B cell (primary cell): ENCODE measurements around the gene HERPUD1. TPM values are rescaled to one million over a fixed set of nuclear protein-coding genes. Genes with fewer than 3 reads are reported as not detected.
A peak's percentile ranks its signal among the peaks of the same experiment; 100 is the strongest.

ENCODE experiments used
- ATAC-seq: fragments of 200-7000 bp; cut with Tn5 transposase; one replicate; pipeline ENCODE4 v1.10.0; 2021; ENCODE audit warnings: low read depth, mild to moderate bottlenecking, moderate number of reproducible peaks, moderate library complexity
- CTCF ChIA-PET: fragments of 350-600 bp; sonication (Branson Sonifier 250); formaldehyde crosslinking; loops from one replicate; lab custom pipeline; 2021; ENCODE audit warnings: antibody characterized with exemption, inconsistent platforms; lab: Charles Lee
- POLR2A ChIA-PET: fragments of 350-600 bp; sonication (Branson Sonifier 250); formaldehyde crosslinking; loops from one replicate; lab custom pipeline; 2021; ENCODE audit warnings: antibody characterized with exemption; lab: Charles Lee
- DNase-seq: peaks from one replicate; pipeline ENCODE4 v3.0.0; 2013
- H2AFZ ChIP-seq: 2 replicates; pipeline ENCODE4 v1.6.1; 2012; ENCODE audit warnings: mild to moderate bottlenecking, low read depth, low read length; ENCODE audit not compliant: insufficient read depth, poor library complexity, severe bottlenecking
- H3K27ac ChIP-seq, 2 donors: 1 replicate in 1 of 2; 2 replicates in 1 of 2; pipeline ENCODE4 v1.5.1; 2012 to 2013; ENCODE audit warnings: low read length in 2 of 2, mild to moderate bottlenecking in 2 of 2, moderate library complexity in 1 of 2
- H3K27me3 ChIP-seq, 4 experiments: fragments of 200-600 bp in 1 of 4; sonication (generic) in 1 of 4; replicated peaks in 1 of 4; 1 replicate in 2 of 4; 2 replicates in 2 of 4; pipeline versions ENCODE4 v1.6.1 to v1.7.0; 2013 to 2016; ENCODE audit warnings: low read length in 3 of 4, mild to moderate bottlenecking in 2 of 4, mixed read lengths in 1 of 4, moderate library complexity in 1 of 4; ENCODE audit not compliant: insufficient read depth in 4 of 4, control insufficient read depth in 3 of 4; ENCODE audit errors: control extremely low read depth in 1 of 4
- H3K36me3 ChIP-seq, 2 experiments: replicated peaks in 1 of 2; 1 replicate in 1 of 2; 2 replicates in 1 of 2; pipeline versions ENCODE4 v1.6.1 to v1.7.1; 2013; ENCODE audit warnings: low read length in 1 of 2; ENCODE audit not compliant: insufficient read depth in 2 of 2, control insufficient read depth in 1 of 2; ENCODE audit errors: control extremely low read depth in 1 of 2, extremely low read depth in 1 of 2
- H3K4me1 ChIP-seq, 2 donors: fragments of 200-600 bp in 1 of 2; sonication (generic) in 1 of 2; 1 replicate in 1 of 2; 2 replicates in 1 of 2; pipeline versions ENCODE4 v1.5.1 to v1.6.1; 2013 to 2017; ENCODE audit warnings: low read length in 2 of 2; ENCODE audit not compliant: control insufficient read depth in 2 of 2, insufficient read depth in 2 of 2
- H3K4me2 ChIP-seq: replicated peaks from 2 replicates; pipeline ENCODE3; 2012; ENCODE audit warnings: mild to moderate bottlenecking, low read depth, low read length; ENCODE audit not compliant: poor library complexity, severe bottlenecking
- H3K4me3 ChIP-seq, 5 experiments: fragments of 200-600 bp in 1 of 5; sonication (generic) in 1 of 5; 1 replicate in 3 of 5; 2 replicates in 2 of 5; pipeline versions ENCODE4 v1.5.1 to v1.7.0; 2011 to 2016; ENCODE audit warnings: low read length in 4 of 5, mild to moderate bottlenecking in 4 of 5, low read depth in 2 of 5, control low read depth in 1 of 5, moderate library complexity in 1 of 5; ENCODE audit not compliant: insufficient read depth in 1 of 5; ENCODE audit errors: control extremely low read depth in 1 of 5, extremely low read depth in 1 of 5
- H3K79me2 ChIP-seq: fragments of 200-600 bp; sonication (generic); one replicate; pipeline ENCODE4 v1.6.0; 2016; ENCODE audit warnings: low read length; ENCODE audit not compliant: control insufficient read depth, insufficient read depth
- H3K9ac ChIP-seq: fragments of 200-600 bp; sonication (generic); 2 replicates; pipeline ENCODE4 v1.6.1; 2017; ENCODE audit warnings: mild to moderate bottlenecking, low read length, moderate library complexity
- H3K9me3 ChIP-seq, 3 donors: one replicate each; pipeline versions ENCODE4 v1.6.1 to v1.7.1; 2013; ENCODE audit warnings: low read length in 2 of 3; ENCODE audit not compliant: control insufficient read depth in 2 of 3, insufficient read depth in 1 of 3; ENCODE audit errors: control extremely low read depth in 1 of 3
- H4K20me1 ChIP-seq: 2 replicates; pipeline ENCODE4 v1.6.0; 2012; ENCODE audit warnings: mild to moderate bottlenecking, low read length; ENCODE audit not compliant: insufficient read depth, control insufficient read depth, poor library complexity, severe bottlenecking
- H3K27ac Mint-ChIP-seq: one replicate; pipeline ENCODE4 v1.8.0; 2021; ENCODE audit warnings: mixed read lengths
- H3K27me3 Mint-ChIP-seq: one replicate; pipeline ENCODE4 v1.8.0; 2021; ENCODE audit warnings: mixed read lengths
- H3K4me1 Mint-ChIP-seq: one replicate; pipeline ENCODE4 v1.8.0; 2021; ENCODE audit warnings: mixed read lengths
- H3K4me3 Mint-ChIP-seq: one replicate; pipeline ENCODE4 v1.8.0; 2021; ENCODE audit warnings: mixed read lengths
- H3K9me3 Mint-ChIP-seq: one replicate; pipeline ENCODE4 v1.8.0; 2022; ENCODE audit warnings: mixed read lengths; ENCODE audit not compliant: insufficient read depth
- CTCF ChIP-seq: fragments of 200-600 bp; IDR thresholded peaks from one replicate; pipeline ENCODE4 v1.8.0; 2022; ENCODE audit warnings: antibody characterized with exemption, mild to moderate bottlenecking
- EZH2 ChIP-seq: IDR thresholded peaks from 2 replicates; pipeline ENCODE4 v1.6.1; 2012; ENCODE audit warnings: borderline replicate concordance, low read depth, mild to moderate bottlenecking, moderate library complexity, low read length; ENCODE audit not compliant: insufficient read depth, poor library complexity, severe bottlenecking
- WGBS: methylation state at CpG from one replicate; pipeline ENCODE4 v1.1.5; 2013; ENCODE audit warnings: missing lambda C conversion rate; ENCODE audit not compliant: insufficient coverage; 5-methylcytosine and 5-hydroxymethylcytosine counted together
- intact Hi-C: fragments of 100-400 bp; cut with micrococcal nuclease; formaldehyde crosslinking; loops from one replicate; pipeline ENCODE4 v1.10.0; 2022
- polyA plus RNA-seq: library from polyadenylated mRNA; depleted of rRNA; stranded (reverse); fragments of >200 nt; gene quantifications from 2 replicates; pipeline ENCODE4 v1.2.3, GENCODE V29; 2012
- total RNA-seq, 2 donors: library from RNA; stranded (reverse); fragments of 120-200 nt in 1 of 2; gene quantifications; 1 replicate in 1 of 2; 2 replicates in 1 of 2; pipeline versions ENCODE4 v1.2.3 to v1.2.4, GENCODE V29; 2013 to 2022

The HERPUD1 gene
- total and polyA plus RNA-seq, 2 donors (not counting 1 experiment from before 2014, with no cell fraction given) = 273 to 1,041 TPM

GRCh38 chr16:56970934-56971767 is 39.2 kb downstream of the HERPUD1 start:
- peak overlapping the region; percentile 39 to 57 for H3K27ac ChIP-seq
- H3K4me3 Mint-ChIP-seq = peak overlapping the region; percentile 82
- H2AFZ ChIP-seq = peak overlapping the region; percentile 23

More at GRCh38 chr16:56970934-56971767, 39.2 kb downstream of the HERPUD1 start:
- DNase-seq (peak; percentile 87), ATAC-seq (peak; percentile 92)
- Histone ChIP-seq H4K20me1 (no peaks in the 10 kb centered on the region), H3K4me1 (peaks cover 55 to 62% of the 10 kb centered on the region in 2 donors), H3K36me3 (no peaks in the 10 kb centered on the region), H3K4me3 (no peak overlapping the region), H3K79me2 (no peaks in the 10 kb centered on the region), H3K27me3 (no peaks in the 10 kb centered on the region), H3K4me2 (peak overlapping the region; percentile 56), H3K9me3 (no peaks in the 10 kb centered on the region), H3K9ac (peak overlapping the region; percentile 27)
- Mint-ChIP-seq H3K27me3 (no peaks in the 10 kb centered on the region), H3K9me3 (no peaks in the 10 kb centered on the region), H3K4me1 (peaks cover 60% of the 10 kb centered on the region), H3K27ac (peak overlapping the region; percentile 97)
- 26% methylated on average over 8 of the region's 8 CpGs for WGBS
- ChIA-PET POLR2A (interaction anchor here (0.8 to 3.5 kb wide), 12 partner anchors 8 to 75 kb away, joined by 3 to 18 read pairs (median 4); partner anchors contain the start of gene NLRC5), CTCF (interaction anchor here (0.6 to 7.0 kb wide), 15 partner anchors 10 to 178 kb away, joined by 3 to 65 read pairs (median 5); partner anchors contain the start of gene NLRC5)
- TF ChIP-seq CTCF (no peak), EZH2 (no peak)
- intact Hi-C loops = loop anchor here (1.0 kb wide), 3 partner anchors 10 to 74 kb away; partner anchors contain the start of gene NLRC5
